ENCODE measurements around the gene WDR77.

WDR77 gene

DNA sequence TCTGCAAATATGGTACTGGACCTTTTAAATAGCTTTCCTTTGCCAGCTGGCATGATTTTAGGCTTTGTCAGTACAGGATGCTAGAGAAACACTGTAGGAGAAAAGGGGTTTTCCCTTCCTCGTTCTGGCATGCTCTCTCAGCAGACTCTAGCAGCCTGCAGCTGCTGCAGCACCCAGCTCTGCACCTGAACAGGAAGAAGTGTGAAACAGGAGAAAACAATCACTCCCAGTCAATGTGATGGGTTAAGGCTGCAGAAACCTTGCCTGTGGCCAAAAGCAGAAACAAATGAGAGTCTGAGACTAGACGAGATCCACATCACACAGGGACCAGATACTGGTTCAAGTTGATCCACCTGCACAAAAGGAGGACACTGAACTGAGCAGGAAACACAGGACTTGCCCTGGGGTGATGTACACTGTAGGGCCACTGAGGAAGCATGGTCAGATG lies 42.7 kb downstream of the WDR77 start:
- TF ChIP-seq, protein P1, sequence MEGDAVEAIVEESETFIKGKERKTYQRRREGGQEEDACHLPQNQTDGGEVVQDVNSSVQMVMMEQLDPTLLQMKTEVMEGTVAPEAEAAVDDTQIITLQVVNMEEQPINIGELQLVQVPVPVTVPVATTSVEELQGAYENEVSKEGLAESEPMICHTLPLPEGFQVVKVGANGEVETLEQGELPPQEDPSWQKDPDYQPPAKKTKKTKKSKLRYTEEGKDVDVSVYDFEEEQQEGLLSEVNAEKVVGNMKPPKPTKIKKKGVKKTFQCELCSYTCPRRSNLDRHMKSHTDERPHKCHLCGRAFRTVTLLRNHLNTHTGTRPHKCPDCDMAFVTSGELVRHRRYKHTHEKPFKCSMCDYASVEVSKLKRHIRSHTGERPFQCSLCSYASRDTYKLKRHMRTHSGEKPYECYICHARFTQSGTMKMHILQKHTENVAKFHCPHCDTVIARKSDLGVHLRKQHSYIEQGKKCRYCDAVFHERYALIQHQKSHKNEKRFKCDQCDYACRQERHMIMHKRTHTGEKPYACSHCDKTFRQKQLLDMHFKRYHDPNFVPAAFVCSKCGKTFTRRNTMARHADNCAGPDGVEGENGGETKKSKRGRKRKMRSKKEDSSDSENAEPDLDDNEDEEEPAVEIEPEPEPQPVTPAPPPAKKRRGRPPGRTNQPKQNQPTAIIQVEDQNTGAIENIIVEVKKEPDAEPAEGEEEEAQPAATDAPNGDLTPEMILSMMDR (IDR thresholded peaks at IDR 0.05), result no peak
- no peak for DNase-seq (ENCODE audit: low spot score)
- Histone ChIP-seq H3K27ac (no peak overlapping the region), H3K4me3 (no peak overlapping the region)

DNA sequence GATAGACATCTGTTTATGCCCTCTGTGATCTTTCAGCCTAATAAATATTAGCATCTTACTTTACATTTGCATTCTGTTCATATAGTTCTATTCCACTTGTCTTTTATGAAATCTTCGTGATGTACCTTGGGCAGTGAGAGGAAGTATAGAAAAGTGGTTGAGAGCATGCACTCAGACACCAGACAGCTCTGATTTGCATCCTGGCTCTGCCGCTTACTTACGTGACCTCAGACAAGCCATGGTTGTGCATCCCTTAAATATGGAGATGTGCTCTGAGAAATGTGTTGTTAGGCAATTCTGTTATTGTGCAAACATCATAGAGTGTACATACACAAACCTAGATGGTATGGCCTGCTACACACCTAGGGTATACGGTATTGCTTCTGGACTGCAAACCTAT lies 44.5 kb downstream of the WDR77 start:
- no peak for DNase-seq (ENCODE audit: low spot score)
- no peak overlapping the region for H3K27ac ChIP-seq
- H3K4me3 ChIP-seq, result no peak overlapping the region
- TF ChIP-seq, protein P1 (IDR thresholded peaks at IDR 0.05), result no peak

DNA sequence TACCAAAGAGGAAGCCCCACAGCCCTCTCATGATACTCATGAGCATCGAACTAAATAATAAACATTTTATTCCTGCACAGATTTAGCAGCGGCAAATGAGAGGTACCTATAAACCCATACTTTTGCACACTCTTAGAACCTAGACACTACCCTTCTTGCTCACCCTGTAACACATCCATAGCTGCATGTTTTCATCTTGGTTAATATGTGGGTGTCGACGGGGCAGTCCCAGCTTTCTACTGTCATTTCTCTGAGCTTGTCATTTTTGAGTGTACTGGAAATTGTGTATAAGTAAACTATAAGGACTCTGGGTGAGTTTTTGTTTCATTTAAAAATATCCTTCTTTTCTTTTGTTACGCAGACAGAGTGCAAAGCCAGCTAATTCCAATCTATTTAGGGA lies 47.0 kb downstream of the WDR77 start:
- Histone ChIP-seq H3K4me3 (no peak overlapping the region), H3K27ac (no peak overlapping the region)
- DNase-seq (ENCODE audit: low spot score), result no peak
- TF ChIP-seq, protein P1 (IDR thresholded peaks at IDR 0.05), result no peak

DNA sequence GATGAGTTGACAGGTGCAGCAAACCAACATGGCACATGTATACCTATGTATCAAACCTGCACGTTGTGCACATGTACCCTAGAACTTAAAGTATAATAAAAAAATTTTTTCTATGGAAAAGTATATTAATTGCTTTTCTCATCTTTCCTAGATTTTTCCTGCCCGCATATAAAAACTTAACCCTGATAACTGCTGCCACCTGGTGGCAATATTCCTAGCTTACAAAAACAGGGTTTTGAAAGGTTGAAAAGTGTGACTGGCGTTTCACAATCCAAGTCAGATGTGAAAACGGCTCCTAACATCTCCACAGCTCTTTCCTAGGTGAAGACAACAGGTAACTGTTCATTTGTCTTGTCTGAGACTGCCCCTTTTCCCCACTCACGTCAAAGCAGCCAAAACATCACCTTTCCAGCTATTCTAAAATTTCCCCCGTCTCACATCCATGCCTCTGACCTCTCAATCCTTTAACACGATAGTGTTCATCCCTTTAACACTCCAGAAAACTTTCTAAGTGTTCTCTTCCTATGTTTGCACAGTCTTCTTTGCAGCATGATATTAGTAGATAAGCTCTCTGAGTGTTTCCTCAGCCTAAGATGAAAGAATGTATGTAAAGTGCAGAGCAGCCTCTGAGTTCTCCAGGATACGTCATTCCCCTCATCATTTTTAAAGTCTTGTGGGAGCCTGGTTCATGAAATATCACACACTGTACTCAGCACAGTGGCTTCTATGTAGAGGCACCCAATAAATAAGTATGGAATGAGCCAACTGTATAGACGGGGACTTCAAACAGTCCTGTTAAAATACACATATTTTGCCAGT lies 49.1 kb downstream of the WDR77 start:
- DNase-seq (ENCODE audit: low spot score), result no peak
- no peak overlapping the region for H3K27ac ChIP-seq
- no peak overlapping the region for H3K4me3 ChIP-seq
- TF ChIP-seq, protein P1 (IDR thresholded peaks at IDR 0.05), result peak; percentile 41

DNA sequence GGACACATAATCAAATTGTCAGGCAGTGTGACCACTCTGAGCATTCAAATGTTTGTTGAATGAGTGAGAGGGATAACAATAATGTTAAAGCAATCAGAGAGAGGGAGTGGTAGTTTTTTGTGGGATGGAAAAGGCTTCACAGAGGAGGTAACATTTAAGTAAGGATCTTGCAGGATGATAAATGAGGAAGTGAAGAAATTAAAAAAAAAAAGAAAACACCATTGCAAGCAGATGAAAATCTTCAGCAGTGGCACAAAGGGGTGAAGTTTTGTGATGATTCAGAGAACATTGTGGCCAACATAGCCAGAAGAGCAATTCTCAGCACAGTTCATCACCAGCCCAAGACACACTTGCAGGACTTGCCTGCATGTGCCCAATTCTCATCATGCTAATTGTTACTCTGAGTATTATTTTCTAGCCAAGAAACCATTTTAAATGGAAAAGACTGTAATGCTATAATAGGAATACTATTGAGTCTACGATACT lies 56.6 kb downstream of the WDR77 start:
- H3K27ac ChIP-seq, result no peak overlapping the region
- TF ChIP-seq, protein P1 (IDR thresholded peaks at IDR 0.05), result no peak
- no peak for DNase-seq (ENCODE audit: low spot score)
- H3K4me3 ChIP-seq, result no peak overlapping the region

DNA sequence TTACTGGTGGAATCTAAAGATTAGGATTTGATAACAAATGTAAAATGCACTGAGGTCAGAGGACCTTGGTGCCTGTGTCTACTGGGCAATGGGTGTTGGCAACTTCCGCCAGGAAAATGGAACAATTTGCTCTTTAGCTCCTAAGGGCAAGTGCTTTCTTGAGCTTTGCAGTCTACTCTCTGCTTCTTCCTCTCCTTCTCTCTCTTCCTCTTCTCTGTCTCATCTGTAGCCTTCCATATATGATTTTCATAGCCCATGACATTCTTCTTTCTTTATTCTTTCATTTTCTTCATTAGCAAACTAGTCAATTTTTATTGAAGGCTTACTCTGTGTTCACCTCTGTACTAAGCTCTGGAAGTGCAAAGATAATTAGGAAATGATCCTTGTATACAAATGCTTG lies 57.0 kb downstream of the WDR77 start:
- Histone ChIP-seq H3K27ac (no peak overlapping the region), H3K4me3 (no peak overlapping the region)
- DNase-seq (ENCODE audit: low spot score), result no peak
- TF ChIP-seq, protein P1 (IDR thresholded peaks at IDR 0.05), result no peak
